Adrenal gland (tissue), 5 donors: Measurements from ENCODE around the gene ZNF76.
A peak's percentile ranks its signal among the peaks of the same experiment; 100 is the strongest.

Experiments
- CTCF ChIP-seq, 6 experiments: fragments of 450-650 bp in 4 of 6; fragments of 200-600 bp in 2 of 6; sonication (generic) in 1 of 6; IDR thresholded peaks; 1 replicate in 5 of 6; 2 replicates in 1 of 6; pipeline versions ENCODE4 v1.5.1 to v1.8.0; 2016 to 2021; ENCODE audit warnings: antibody characterized with exemption in 6 of 6, mild to moderate bottlenecking in 2 of 6, moderate library complexity in 1 of 6
- POLR2A ChIP-seq, 2 donors: fragments of 450-650 bp; IDR thresholded peaks; one replicate each; pipeline ENCODE4 v1.6.1; 2017; ENCODE audit warnings: antibody characterized with exemption in 2 of 2, mild to moderate bottlenecking in 2 of 2, moderate library complexity in 1 of 2
- donor health status: DM: no; HTN: no; CAD: no.

GRCh38 chr6:35297601-35298481 lies 38.3 kb downstream of the ZNF76 start, which contains the start of gene DEF6:
- TF ChIP-seq CTCF (IDR thresholded peaks at IDR 0.05) (peak in 5 of 6 experiments; percentile 35 to 59 (median 52)), POLR2A (IDR thresholded peaks at IDR 0.05) (no peak)
